ENCODE measurements around the gene AGFG2.

AGFG2 gene

DNA sequence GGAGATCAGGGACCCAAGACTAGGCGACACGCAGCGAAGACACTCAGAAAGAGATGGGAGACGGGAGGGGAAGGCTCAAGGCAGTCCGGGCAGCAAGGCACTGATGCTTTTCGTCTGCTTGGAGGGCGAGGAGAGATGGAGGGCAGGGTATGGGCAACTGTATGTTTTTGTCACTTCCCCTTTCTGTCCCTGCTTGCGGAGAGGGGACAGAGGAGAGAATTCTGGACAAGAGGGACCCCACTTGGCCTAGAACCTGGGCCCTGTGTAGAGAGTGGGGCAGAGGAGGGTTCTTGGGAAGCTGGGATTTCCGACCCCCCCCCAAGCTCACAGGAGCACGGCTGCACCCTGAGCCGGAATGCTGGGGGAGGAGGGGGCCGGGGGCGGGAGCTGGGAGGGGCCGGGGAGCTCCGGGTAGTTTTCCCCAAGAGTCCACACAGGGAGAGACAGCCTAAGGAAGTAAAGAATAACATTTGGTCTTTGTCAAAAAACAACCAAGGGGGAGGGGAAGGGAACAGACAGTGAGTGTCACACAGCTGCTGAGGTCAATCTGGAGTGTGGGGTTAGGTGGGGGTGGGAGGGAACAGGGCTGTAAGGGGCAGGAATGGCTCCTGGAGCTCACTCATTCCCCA is 45.2 kb downstream of the AGFG2 start:
- peak in 1 of 51 donors; percentile 46 for DNase-seq

DNA sequence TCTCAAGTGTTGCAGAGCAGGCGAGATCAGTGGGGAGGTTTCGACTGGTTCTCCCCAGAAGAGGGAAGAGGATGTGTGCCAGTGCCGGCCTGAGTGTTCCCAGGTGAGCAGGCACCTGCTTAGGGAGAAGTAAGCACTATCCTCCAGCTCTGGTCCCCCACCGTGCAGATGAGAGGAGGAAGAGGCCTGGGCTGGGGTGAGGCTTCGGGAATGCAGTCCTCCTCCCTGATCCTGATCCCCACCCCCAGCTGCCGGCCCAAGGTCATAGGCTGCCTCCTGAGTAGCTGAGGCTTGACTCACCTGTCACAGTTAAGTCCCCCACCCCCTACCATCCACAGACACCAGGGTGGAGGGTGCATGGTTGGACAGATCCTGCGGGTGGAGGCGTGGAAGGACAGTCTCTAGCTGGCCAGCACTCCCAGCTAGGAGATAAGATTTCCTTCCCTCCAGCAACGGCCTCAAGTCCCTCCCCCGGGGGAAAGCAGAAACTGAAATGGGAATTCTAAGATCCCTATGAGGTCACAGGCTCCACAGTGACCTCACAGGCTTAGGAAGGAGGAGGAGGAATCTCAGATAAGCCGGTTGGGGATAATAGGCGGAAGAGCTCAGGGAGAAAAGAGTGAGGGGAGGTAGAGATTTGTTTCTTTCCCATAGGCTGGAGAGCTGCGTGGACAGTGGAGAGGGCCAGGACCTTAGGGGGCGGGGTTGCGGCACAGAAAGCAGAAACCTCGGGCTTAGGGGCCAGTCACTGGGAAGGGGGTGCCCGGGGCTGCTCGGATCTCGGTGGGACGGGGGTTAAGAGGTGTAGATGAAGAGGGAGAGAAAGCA is 45.9 kb downstream of the AGFG2 start:
- peak in 1 of 51 donors; percentile 9 for DNase-seq

DNA sequence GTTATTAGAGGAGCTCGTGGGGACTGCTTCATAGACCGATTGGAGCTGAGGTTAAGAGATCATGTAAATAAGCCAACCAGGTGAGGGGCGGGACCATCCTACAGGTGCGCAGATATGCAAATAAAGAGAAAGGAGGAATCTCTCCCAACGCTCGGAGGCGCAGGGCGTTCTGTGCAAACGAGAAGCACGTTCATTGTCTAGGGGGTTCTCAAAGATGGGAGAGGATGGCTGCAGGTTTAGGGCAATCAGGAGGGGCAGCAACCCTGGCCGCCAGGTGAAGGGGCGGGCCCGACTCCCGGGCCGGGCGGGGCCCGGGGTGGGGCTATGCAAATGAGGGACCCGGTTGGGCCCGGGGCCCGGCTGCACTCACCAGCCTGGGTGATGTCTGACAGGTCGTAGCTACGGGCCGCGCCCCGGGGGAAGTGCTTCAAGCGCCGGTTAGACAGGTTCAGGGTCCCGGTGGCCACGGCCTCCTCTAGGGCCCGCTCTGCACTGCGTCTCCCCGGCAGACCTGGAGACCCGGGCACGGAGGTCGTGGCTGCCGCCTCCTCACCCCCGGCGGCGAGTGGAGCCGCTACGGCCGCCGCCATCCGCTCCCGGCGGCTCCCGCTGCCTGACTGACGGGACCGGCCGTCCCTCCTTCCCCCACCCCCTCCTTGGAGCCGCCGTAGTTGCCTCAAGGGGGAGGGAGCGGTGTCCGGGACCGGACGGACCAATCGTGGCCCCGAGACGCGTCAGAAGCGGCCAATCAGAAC is 46.7 kb downstream of the AGFG2 start, which contains the start of gene LRCH4:
TSS of gene LRCH4 (minus strand) at position 619 of the 755 bp plus-strand sequence. CDS start at position 590, 29 bp downstream.
- peak in 8 of 51 donors; percentile 50 to 70 (median 64) for DNase-seq

DNA sequence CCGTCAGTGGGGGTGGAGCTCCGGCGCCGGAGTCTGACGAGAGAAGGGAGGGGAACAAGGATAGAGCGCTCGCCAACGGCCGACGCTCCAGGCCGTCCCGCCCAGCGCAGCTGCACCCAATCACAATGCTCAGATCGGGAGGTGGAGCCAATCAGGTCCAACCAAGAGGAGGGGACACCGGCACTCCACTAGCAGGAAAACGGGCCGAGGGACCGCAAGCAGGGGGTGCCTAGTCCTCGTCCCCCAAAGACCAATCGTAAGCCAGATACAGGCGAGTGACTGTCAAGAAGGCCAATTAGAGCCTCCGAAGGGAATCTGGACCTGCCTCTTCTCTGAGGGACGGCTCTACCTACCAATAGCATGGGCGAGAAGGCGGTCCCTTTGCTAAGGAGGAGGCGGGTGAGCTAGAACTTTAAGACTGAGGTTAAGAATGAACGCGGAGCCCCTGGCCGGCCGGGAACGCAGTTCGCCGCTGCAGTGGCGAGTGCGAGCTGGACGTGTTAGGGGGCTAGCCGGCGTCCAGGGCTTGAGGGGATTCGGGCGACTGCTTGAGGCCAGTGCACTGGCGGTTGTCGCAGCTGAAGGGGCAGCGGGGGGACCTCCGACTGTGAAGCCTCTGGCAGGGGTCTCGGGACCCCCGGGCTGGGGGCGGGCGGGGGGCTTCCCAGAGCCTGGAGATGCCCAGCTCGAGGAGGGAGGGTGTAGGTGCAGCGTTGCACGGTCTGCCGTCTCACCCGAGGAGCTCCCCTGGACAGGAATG is 47.4 kb downstream of the AGFG2 start, which contains the start of gene FBXO24:
TSS of gene FBXO24 (plus strand) at position 63 of the 760 bp plus-strand sequence. CDS start at position 361, 298 bp downstream.
- DNase-seq: peak; percentile 92 to 100 (median 100)

DNA sequence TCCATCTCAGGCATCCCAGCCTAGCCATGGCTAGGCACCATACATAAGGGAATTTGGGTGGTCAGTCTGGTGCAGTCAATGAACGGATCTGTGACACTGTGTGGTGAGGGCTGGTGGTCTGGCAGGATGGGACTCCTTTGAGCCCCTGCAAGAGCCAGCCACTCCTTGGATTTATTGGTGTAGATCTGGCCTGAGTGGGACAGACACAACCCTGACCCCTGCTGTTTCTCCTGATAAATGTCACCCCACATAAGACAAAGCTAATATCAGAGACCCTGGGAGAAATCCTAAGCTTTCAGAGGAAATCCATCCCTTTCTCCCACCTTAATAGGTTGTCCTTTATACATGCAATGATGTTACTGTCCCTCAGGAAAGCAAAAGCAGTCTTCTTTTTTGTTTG is 49.4 kb downstream of the AGFG2 start:
- peak in 1 of 51 donors; percentile 9 for DNase-seq

DNA sequence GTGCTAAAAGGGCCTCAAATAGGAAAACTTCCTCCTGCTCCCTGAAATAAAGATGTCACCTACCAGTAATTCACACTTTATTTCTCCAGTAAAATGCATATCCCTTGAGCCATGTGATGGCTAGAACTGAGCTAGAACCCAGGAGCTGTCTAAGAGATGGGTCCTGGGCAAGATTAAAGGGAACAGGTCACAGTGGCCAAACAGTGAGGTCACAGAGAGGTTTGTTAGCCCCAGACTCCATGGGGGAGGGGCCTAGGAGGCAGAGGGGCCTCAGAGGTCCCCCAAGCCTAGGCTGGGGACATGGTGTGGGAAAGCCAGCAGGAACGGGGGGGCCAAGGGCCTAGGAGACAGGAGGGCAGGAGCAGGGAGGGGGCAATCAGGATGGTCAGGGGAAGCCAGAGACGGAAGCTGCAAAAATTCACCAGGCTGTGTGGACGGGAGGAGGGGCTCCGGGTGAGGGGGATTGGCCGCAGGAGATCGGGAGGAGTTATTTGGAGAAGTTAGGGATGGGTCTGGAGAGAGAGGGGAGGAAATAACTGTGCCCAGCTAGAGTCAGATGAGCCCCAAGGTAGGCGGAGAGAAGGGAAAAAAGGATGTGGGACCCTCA is 50.4 kb downstream of the AGFG2 start:
- no peak for DNase-seq

DNA sequence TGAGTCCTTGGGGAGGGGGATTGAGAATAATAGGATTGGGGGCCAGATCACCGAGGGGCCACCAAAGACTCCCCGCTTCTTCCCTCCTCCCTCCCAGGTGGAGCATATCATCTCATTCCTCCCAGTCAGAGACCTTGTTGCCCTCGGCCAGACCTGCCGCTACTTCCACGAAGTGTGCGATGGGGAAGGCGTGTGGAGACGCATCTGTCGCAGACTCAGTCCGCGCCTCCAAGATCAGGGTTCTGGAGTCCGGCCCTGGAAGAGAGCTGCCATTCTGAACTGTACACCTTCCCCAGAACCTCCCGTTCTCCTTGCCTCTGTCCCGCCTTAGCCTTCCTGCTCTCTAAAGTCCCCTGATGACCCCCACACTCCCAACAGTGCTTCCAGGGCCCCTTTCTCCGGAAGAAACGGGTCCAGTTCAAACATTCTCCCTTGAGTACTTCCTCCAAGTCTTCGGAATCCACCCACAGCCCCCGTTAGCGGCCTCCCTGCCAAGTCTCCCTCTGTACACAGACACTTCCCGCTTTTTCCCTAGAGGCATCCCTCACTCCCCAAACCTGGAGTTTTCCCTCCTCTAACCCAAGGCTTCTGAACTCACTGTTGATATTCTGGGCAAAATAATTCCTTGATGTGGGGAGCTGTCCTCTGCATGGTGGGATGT is 51.2 kb downstream of the AGFG2 start:
- no peak for DNase-seq

DNA sequence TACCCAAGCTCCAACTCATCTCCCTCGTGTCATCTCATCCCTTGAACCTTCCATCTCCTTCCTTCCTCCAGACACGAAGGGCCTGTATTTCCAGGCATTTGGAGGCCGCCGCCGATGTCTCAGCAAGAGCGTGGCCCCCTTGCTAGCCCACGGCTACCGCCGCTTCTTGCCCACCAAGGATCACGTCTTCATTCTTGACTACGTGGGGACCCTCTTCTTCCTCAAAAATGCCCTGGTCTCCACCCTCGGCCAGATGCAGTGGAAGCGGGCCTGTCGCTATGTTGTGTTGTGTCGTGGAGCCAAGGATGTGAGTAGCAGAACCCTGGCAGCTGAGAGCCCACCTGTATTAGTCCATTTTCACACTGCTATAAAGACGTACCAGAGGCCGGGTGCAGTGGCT is 52.6 kb downstream of the AGFG2 start:
- DNase-seq: no peak

DNA sequence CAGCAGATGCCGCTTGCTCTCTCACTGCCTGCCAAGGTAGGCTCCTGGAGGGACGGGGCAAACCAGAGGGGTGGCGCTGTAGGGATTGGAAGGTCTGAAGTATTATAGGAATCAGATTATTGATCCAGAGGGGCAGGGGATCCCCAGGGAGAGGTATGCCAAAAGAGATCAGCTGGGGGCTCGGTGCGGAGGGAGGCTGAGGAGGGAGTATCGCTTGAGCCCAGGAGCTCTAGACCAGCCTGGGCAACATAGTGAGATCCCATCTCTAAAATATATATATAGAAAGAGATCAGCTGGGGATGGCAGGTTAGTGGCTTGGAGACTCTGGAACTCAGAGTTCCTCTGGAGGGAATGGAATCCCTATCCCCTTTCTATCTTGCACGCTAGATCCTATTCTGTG is 56.2 kb downstream of the AGFG2 start:
- no peak for DNase-seq

DNA sequence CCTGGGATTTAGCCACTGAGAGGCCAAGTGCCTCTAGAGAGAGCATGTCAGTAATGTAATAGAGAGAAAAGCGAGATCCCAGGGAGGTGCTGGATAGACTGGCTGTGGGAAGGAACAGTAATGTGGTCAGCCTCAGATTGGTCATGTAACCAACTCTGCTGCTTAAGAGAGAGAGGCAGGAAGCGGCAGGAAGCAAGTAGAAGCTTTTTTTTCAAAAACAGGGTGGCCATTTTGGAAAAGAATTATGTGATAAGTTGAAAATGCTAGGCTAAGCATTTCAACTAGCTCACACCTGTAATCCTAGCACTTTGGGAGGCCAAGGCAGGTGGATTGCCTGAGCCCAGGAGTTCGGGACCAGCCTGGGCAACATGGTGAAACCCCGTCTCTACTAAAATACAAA is 59.4 kb downstream of the AGFG2 start:
- no peak for DNase-seq

DNA sequence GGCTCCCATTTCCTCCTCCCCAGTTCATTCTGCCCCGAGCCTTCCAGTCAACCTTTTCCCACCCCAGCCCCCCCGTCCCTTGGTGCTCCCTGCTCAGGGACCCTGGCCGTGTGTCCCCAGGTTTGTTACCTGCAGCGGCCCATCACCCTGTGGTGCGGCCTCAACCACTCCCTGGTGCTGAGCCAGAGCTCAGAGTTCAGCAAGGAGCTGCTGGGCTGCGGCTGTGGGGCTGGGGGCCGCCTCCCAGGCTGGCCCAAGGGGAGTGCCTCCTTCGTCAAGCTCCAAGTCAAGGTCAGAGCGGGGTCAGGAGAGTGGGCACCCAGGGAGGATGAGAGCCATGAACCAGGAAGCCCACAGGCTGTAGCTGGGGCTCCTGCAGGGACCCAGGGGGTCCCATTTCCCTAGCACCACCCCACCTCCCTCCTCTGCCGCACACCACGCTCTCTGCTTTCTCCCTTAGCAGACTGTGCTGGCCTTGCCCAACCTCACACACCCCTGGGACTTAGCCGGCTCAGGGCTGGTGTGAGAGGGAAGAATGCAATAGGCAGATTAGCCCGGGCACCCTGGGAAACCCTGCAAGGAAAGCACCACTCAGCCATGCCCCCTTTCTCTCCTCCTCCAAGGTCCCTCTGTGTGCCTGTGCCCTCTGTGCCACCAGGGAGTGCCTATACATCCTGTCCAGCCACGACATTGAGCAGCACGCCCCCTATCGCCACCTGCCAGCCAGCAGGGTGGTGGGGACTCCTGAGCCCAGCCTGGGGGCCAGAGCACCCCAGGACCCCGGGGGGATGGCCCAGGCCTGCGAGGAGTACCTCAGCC is 61.1 kb downstream of the AGFG2 start:
- no peak for DNase-seq

DNA sequence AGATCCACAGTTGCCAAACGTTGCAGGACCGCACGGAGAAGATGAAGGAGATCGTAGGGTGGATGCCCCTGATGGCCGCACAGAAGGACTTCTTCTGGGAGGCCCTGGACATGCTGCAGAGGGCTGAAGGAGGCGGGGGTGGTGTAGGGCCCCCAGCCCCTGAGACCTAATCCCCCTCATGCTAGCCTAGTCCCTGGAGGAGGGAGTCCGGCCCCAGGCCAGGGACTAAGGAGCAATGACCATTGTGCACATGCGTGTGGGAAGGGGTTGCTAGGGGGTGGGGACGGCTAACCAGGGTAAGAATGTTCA is 61.7 kb downstream of the AGFG2 start:
- no peak for DNase-seq

DNA sequence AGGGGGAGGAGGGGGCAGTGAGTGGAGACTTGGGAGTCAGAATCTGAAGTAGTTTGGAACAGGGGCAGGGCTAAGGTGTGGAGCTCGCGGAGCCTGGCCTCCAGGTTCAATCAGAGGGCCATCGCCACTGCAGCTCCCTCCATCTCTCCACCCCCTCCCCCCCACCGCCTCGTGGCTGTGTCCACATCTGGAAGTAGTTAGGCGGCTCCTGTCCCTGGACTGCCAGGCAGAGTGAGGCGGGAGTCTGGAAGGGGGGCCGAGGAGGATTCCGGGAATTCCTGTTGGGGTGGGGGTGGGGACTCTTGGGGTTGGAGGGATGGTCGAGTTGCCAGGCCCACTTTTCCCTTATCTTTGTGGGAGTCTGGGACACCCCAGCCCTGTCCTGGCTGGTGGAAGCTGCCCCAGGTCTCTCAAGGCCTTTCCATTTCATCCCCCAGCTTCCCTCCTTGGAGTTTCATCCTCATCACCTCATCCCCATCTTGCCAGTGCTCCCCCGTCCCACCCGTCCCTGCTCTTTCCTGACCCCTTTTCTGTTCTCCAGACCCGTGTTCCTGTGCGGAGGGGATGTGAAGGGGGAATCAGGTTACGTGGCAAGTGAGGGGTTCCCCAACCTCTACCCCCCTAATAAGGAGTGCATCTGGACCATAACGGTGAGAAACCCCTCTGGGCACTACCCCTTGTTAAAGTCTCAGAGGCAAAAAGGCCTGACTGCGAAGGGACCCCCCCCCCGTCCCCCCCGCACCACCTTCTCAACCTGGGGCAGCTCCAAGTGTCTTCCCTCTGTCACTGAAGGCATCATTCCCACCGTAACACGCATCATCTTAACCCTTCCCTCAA is 64.1 kb downstream of the AGFG2 start:
- peak in 1 of 51 donors; percentile 17 for DNase-seq

DNA sequence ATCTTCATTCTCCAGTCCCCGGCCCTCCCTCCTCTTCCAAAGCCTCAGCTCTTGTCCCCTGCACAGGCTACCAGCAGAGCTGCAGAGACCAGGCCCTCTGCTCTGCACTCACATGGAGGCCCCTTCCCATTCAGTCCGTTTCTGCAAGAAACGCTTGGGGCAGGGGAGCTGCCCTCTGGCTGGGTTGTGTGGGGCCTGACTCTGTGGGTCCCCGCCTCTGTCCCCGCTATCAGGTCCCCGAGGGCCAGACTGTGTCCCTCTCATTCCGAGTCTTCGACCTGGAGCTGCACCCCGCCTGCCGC is 64.7 kb downstream of the AGFG2 start:
- DNase-seq: no peak

DNA sequence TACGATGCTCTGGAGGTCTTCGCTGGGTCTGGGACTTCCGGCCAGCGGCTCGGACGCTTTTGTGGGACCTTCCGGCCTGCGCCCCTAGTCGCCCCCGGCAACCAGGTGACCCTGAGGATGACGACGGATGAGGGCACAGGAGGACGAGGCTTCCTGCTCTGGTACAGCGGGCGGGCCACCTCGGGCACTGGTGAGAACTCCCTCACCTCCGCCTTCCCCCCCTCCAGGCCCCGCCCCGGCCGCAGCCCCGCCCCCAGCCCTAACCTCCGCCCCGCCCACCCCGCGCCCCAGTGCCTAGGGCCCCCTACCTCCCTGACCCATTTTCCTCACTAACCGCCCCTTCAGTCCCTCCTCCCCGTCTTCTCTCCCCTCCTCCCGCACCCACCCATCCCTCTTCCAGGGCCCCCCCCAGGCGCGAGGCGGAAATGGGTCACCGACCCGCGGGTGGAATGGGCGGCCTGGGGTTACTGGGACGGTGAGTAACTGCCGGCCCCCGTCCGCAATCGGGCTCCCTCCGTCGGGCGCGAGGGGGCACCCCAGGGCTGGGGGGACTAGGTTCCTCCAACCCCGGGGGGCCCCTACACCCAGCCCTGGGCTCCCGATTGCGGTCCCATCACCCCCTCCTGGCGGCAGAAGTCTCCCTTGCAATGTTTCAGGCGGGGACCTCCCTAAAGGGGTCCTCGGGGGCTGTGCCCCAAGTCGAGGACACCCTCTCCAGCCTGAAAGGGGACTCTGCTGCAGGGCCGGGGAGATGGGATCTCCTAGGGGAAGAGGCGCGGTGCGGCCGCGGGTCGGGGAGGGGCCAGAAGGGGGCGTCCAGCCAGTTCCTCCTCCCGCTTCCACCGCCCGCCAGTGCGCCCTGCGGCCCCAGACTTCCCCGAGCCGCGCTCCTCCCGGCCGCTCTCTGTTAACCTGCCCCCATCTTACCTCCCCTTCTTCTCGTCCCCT is 65.3 kb downstream of the AGFG2 start:
- DNase-seq: peak in 36 of 51 donors; percentile 4 to 63 (median 28)

DNA sequence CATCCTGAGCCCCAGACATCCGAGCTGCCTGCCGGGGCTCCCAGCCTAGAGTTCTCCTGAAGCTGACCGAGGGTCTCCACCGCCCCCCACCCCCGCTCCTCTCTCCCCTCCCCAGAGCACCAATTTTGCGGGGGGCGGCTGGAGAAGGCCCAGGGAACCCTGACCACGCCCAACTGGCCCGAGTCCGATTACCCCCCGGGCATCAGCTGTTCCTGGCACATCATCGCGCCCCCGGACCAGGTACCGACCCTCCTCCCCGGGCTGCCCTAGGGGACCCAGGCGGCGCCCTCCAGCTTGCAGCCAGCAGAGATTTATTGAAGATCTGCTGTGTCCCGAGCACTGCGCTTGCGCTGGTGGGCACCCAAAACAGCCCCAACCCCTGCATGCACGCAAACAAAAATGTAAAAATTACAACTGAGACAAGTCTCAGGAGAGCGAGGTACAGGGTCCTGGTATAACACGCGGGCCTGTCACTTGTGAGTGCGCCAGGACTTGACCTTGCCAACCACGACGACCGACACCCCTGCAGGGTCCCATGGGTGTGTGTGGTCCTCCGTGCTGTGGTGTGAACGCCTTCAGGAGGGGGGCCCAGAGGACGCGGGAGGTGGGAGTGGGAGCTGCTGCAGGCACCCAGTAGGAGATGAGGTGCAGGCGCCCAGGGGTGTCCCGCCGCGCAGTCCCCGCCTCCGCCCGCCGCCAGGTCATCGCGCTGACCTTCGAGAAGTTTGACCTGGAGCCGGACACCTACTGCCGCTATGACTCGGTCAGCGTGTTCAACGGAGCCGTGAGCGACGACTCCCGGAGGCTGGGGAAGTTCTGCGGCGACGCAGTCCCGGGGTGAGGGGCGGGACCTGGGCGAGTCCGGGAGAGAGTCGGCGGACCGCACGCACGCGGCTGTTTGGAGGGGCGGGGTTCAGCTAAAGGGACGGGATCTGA is 66.2 kb downstream of the AGFG2 start:
- peak in 5 of 51 donors; percentile 3 to 36 (median 18) for DNase-seq

Data from hypothalamus (tissue), 51 donors.